DMS53 treated with DMSO at 0.1 percent for 48 hours (cell line): ENCODE measurements around the gene NTRK1.
"Not testable (repeated sequence)": the region's sequence is repeated elsewhere in the genome, so short reads cannot be mapped to it uniquely, and the experiment has no call there.

Experiments
- DNase-seq: peaks from one replicate; lab custom pipeline; 2025; ENCODE audit not compliant: unreplicated experiment; lab: John Stamatoyannopoulos, UW

The NTRK1 gene

GRCh38 chr1:156912861-156913808 is 52.5 kb downstream of the NTRK1 start:
- no peak for DNase-seq

DNA sequence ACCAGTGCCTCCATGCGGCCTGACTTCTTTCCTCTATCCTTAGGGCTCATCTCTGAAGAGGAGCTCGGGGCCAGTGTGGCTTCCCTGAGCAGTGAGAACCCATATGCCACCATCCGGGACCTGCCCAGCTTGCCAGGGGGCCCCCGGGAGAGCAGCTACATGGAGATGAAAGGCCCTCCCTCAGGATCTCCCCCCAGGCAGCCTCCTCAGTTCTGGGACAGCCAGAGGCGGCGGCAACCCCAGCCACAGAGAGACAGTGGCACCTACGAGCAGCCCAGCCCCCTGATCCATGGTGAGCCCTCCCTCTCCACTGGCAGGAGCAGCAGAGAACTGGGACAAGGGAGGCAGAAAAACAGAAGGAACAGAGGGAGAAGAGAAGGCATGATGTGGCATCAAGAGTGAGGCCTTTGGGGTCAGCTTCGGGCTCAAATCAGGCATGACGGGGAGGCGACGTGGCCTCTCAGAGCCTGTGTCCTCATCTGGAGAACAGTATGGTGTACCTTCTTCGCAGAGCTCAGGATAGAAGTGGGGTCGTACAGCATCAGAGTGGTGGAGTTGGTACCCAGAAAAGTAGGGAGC is 53.2 kb downstream of the NTRK1 start:
- no peak for DNase-seq

GRCh38 chr1:156914440-156914856 is 53.8 kb downstream of the NTRK1 start:
- DNase-seq: no peak

GRCh38 chr1:156920233-156921052 is 59.8 kb downstream of the NTRK1 start, which contains the start of gene LRRC71:
Gene LRRC71, plus strand, starts transcription at chr1:156920632. Its CDS starts 172 bp downstream, at chr1:156920804.
- DNase-seq: peak; percentile 65

DNA sequence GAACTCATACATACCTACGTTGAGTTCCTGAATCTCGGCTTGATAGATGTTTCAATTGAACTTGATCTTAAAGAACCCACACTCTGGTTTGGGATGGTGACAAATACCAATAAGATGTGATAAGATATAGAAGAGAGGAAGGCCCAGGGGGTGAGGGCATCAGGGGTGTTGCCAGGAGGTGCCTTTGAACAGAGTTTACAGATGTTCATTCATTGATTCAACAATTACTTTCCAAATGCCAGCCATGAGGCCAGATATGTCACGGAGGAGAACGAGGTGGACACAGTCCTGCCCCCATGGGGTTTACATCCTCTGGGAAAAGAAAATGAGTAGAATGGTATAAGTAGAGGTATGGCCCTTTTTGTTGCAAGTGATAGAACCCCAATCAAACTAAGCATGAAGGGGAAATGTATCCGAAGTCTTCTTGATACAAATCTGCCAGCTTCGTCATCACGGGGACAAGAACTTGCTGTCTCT is 60.4 kb downstream of the NTRK1 start:
- no peak for DNase-seq

DNA sequence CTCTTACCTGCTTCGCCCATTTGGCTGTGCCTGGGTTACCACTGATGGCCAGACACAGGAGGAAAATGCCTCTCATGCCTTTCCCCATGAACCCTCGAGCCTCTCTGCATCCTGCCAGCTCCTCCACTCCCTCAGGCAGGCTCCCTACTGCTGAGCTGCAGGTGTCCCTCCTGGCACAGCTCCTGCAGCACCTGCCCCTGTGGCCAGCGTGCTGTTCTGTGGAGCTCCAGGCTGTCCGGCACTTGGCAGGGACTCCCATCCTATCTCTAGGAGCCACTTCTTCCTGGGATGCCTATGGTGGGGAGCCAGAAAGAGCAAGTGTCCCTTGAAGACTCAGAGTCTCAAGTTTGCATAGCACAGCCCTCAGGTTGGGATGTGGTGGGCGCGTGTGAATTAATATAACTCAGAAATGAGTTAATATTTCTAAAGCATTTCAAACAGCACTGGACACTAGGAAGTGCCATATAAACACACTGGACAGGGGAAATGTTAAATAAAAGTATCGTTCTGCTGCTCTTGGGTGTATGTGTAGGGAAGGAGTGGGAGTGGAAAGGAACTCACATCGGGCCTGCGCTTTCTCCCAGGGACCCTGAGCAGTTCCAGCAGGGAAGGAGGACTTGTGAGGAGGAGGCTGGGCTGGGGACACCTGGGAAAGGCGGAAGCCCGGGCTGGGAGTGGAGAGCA is 62.5 kb downstream of the NTRK1 start:
- DNase-seq: peak; percentile 47

- no peak for DNase-seq
These were observed 63.2 kb downstream of the NTRK1 start for GRCh38 chr1:156923670-156924477.

DNA sequence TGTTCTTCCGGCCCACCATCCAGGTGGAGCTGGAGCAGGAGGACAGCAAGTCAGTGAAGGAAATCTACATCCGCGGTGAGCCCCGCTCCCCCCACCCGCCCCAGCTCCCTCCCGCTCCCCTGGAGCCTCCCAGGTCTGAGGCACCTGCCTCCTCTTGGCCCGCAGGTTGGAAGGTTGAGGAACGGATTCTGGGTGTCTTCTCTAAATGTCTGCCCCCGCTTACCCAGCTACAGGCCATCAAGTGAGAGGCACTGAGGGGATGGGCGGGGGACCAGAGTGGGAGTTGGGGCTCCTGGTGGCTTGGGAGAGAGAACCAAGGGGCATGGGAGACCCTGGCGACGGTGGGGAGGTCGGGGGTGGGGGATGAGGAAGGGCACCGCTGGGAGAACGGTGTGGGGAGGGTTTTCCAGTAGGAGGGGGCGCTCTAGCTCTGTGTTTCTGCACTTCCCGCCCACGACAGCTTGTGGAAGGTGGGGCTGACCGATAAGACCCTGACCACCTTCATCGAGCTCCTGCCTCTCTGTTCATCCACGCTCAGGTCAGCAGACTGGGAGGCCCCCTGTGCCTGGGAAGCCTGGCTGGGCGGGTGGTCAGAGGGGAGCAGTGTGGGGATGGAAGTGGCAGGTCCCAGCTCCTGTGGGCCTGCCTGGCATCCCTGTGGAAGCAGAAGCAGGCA is 64.0 kb downstream of the NTRK1 start:
- no peak for DNase-seq

- no peak for DNase-seq
These were observed 64.7 kb downstream of the NTRK1 start for GRCh38 chr1:156925154-156926010.

DNA sequence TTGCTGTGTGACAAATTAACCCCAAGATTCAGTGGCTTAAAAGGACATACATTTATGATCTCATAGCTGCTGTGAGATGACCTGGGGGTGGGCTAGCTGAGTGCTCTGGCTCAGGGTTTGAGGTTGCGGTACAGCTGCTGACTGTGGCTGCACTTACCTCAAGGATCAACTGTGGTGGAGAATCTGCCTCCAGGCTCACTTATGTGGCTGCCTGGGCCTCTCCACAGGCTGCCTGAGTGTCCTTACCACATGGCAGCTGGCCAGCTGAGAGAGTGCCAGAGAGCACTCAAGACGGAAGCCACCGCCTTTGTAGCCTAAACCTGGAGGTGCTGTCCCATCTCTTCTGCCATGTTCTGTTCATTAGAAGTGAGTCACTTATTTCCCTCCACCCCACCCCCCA is 65.5 kb downstream of the NTRK1 start:
- peak; percentile 36 for DNase-seq

DNA sequence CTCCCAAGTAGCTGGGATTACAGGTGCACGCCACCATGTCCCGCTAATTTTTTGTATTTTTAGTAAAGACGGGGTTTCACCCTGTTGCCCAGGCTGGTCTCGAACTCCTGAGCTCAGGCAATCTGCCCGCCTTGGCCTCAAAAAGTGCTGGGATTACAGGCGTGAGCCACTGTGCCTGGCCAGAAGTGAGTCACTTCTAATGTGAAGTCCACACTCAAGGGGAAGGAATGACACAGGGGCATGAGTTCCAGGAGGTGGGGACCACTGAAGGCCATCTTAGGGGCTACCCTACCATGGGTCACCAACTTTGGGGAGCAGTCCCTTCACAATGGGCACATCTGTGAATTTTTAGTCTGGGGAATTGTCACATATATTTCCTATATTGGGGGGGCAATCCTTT is 66.0 kb downstream of the NTRK1 start:
- DNase-seq: not testable (repeated sequence)

DNA sequence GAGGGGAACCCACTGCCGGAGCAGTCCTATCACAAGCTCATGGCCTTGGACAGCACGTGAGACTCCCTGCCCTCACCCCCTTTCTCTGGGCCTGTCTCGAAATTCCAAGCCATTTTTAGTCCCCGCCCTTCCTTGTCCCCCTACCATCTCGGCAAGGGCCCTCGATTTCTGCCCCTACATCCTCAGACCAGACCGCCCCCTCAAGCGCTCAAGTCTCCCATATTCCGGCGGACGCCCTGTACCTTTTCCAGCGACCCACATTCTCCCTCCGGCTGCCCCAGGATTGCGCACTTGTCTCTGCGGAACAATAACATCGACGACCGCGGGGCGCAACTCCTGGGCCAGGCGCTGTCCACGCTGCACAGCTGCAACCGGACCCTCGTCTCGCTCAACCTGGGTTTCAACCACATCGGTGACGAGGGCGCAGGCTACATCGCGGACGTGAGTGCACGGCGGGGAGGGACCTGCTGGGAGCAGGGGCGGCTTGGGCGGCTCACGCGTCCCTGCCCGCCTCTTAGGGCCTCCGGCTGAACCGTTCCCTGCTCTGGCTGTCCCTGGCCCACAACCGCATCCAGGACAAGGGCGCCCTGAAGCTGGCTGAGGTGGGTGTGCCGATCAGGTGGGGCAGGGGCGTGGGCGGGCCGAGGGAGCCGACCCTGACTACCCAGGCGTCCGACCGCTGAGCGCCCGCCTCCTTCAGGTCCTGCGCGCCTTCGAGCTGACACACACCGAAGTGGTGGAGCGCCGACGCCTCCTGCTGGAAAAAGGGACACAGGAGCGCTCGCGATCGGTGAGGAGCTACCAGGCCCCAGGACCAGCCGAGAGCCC is 66.8 kb downstream of the NTRK1 start:
- peak; percentile 52 for DNase-seq

GRCh38 chr1:156928043-156928602 is 67.5 kb downstream of the NTRK1 start:
- no peak for DNase-seq

DNA sequence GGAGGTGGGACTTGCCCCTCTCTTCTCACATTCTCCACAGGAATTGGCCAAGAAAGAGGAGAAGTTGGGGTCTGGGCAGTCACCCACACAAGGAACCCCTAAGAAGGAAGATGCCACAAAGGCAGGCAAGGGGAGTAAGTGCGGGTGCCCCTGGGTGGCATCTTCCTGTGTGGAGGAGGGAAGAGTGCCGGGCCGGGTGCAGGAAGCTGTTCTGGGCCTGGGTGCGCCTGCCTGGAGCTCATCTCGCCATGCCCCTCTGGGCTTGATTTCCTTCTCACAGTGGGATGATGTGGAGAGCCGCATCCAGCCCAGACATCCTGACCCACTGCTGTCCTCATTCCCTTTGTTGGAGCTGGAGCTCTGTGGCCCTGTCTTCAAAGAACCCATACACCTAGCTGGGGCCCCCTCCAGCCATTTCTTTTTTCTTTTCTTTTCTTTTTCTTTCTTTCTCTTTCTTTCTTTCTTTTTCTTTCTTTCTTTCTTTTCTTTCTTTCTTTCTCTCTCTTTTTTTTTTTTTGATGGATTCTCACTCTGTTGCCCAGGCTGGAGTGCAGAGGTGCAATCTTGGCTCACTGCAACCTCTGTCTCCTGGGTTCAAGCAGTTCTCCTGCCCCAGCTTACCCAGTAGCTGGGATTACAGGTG is 69.1 kb downstream of the NTRK1 start:
- DNase-seq: no peak

- no peak for DNase-seq
These were observed 69.8 kb downstream of the NTRK1 start for GRCh38 chr1:156930483-156930882.
